HG02623 (cell line): ENCODE data around the gene CDK14.
"Not testable (repeated sequence)": the region's sequence is repeated elsewhere in the genome, so short reads cannot be mapped to it uniquely, and the experiment has no call there.

Source experiments
- ATAC-seq: cut with Tn5 transposase; IDR thresholded peaks from one replicate; pipeline ENCODE4 v1.9.1; 2021; ENCODE audit warnings: moderate library complexity; ENCODE audit not compliant: unreplicated experiment

CDK14 gene

DNA sequence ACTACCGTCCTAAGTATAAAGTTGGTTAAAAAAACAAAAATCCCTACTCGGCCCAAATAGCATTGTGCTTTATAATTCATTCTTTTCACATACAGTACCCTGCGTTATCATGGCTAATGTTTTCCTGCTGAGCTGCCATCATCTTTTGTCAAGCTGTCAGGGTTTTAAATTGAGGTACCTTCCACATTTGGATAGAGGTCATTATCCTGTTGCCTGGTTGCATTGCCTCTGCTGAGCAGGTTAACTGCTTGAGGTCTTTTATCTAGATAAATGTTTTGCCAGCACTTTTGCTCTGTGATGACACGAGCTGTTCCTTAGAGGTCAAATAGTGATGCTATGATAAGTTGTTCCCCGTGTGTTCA lies 573.7 kb downstream of the CDK14 start:
- ATAC-seq: no peak

- ATAC-seq: not testable (repeated sequence)
Observed at GRCh38 chr7:91173265-91173664, 577.1 kb downstream of the CDK14 start.

- no peak for ATAC-seq
Observed at GRCh38 chr7:91180746-91181145, 584.6 kb downstream of the CDK14 start.

GRCh38 chr7:91181949-91182348 lies 585.8 kb downstream of the CDK14 start:
- no peak for ATAC-seq

DNA sequence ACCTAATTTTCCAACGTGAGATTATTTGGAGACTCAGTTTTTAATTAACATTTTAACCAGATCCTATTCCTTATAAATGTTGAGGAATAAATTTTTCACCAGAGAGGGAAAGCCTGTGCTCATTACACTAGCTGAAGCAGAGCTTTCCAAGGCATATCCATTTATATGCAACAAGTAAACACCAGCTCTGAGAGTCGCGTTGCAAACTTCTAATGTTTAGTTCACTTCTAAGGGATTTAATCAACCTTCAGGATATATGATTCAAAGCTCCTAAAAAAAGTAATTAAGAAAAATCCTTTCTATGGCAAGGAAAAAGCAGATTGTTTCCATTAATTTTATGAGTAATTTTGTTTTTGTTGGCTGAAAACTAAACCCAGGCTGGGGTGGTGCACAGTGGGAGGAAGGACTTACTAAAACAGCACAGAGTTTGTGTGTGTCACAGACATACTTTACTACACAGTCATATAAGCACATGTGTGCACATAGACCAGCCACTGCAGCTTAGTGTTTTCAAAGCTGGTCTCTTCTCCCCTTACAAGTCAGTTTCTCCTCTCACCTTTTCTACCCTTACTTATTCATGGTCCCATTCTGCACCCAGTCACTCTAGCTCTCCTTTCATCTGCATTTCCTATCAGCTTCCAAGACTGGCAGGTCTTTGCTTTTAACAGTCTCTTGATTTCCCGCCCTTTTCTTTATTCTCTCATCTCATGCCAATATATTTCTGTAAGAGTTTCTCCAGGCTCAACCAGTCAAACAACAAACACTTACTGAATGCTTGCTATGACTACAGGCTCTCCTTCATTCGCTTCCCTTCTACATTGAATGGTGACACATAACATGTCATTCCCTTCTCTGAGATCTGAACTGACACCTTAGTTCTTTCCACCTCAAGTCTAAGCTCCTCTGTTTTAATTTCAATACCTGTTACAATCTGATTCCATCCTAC lies 587.0 kb downstream of the CDK14 start:
- no peak for ATAC-seq

- ATAC-seq: no peak
Observed at GRCh38 chr7:91185771-91186170, 589.6 kb downstream of the CDK14 start.

- no peak for ATAC-seq
Observed at GRCh38 chr7:91187061-91187460, 590.9 kb downstream of the CDK14 start.

- no peak for ATAC-seq
Observed at GRCh38 chr7:91191771-91192170, 595.6 kb downstream of the CDK14 start.

GRCh38 chr7:91193141-91193540 lies 597.0 kb downstream of the CDK14 start:
- ATAC-seq: no peak

- no peak for ATAC-seq
Observed at GRCh38 chr7:91194841-91195240, 598.7 kb downstream of the CDK14 start.

- ATAC-seq: no peak
Observed at GRCh38 chr7:91196058-91196457, 599.9 kb downstream of the CDK14 start.

DNA sequence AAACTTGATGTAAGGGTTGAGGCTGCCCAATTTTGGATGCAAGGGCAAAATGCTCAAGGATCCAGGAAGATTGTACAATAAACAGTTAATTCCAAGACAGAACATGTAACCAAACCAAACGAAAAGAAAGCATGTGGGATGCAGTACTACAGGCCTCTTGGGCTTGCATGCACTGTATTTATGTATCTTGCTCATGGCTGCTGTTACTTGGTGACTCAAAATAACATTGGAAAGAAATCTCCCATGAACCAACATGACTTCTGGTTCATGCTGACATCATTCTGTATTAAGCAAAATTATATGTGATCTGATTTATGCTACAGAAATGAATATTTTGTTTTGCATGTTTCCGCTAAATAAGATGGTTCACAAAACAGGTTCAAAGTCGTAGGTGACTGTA lies 602.2 kb downstream of the CDK14 start:
- ATAC-seq: no peak

GRCh38 chr7:91199601-91200000 lies 603.5 kb downstream of the CDK14 start:
- ATAC-seq: no peak

DNA sequence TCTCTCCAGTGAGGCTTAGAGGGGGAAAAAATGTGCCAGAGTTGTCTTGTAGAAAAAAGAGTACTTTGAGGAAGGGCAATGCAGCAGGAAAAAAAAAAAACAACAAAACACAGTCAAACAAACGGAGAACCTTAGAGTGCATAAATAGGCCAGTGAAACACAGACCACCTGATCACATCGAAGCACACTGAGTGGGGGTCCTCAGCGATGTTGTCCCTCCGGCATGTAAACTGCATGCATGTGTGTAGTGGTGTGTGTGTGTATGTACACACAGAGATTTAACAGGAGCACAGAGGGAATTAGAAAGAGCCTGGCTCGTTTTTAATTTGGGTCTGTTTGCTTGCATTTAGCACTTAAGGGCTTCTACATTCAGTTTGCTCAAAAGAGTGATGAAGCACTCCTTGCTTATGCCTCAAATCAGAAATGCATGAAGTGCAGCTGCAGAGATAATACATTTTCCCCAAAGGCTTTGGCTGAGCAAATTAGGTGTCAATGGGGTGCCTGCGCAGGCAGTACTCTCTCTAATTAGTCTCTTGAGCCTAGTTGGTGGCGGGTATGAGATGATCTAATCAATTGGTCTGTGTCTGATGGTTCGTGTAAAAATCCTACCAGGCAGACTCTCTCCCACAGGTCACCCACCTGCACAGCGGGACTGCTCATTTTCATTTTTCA lies 605.5 kb downstream of the CDK14 start:
- no peak for ATAC-seq

GRCh38 chr7:91206361-91206960 lies 610.3 kb downstream of the CDK14 start:
- no peak for ATAC-seq

GRCh38 chr7:91212582-91212981 lies 616.5 kb downstream of the CDK14 start:
- no peak for ATAC-seq

DNA sequence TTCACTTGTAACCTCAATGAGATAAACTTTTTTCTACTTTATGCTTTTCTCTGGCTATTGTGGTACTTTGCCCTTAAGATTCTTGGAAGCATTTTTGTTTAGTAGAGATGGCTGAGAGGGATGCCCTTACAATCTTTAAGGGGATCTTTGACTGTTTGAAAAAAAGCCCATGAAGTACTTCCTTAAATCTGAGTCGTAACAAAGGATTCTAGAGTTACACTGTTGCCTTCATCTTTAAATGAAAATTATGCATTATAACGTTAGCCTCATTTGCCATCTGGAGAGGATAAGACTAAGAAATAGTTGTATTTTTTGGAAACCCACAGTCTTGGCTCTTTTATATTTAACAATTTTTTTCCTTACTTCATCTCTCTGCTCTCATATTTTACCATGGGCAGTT lies 630.3 kb downstream of the CDK14 start:
- no peak for ATAC-seq

GRCh38 chr7:91228327-91228726 lies 632.2 kb downstream of the CDK14 start:
- no peak for ATAC-seq

- no peak for ATAC-seq
Observed at GRCh38 chr7:91228927-91229558, 632.9 kb downstream of the CDK14 start.

- no peak for ATAC-seq
Observed at GRCh38 chr7:91230100-91230499, 634.0 kb downstream of the CDK14 start.

DNA sequence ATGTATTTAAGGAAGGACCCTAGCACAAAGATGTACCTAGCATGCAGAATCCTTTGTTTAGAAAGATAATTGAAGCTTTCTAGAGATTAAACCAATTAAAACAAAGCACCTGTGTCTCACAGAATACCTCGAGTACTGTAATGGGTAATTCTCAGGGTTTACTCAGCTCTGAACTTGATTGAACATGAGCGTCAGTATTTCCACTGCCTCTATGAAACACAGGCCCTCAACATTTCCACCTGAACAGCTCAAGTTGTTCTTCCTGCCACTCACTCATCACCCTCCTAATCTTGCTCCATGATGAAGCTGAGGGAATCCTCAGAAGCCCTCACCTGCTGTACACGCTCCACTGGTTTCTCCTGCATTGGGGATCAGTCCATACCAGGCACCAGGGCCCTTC lies 634.4 kb downstream of the CDK14 start:
- no peak for ATAC-seq
